ENCODE measurements around the gene MED9. TPM values are rescaled to one million over a fixed set of nuclear protein-coding genes. Genes with fewer than 3 reads are reported as not detected.
"Not testable (repeated sequence)": the region's sequence is repeated elsewhere in the genome, so short reads cannot be mapped to it uniquely, and the experiment has no call there.

Gene MED9
- total and polyA plus RNA-seq, 4 donors, result 6.6 to 11.1 (median 7.8) TPM

GRCh38 chr17:17462048-17462824 is 14.6 kb upstream of the MED9 start:
- Histone ChIP-seq H3K27me3 (ENCODE audit: control insufficient read depth in 1 of 2, insufficient read depth in 2 of 2, low read length in 1 of 2) (no peaks in the 10 kb centered on the region), H3K4me3 (ENCODE audit: low read length in 2 of 2) (no peak overlapping the region), H3K36me3 (ENCODE audit: control insufficient read depth in 1 of 2, insufficient read depth in 2 of 2, low read length in 1 of 2) (no peaks in the 10 kb centered on the region), H3K9me3 (ENCODE audit: control insufficient read depth, low read length) (no peaks in the 10 kb centered on the region), H3K4me1 (ENCODE audit: control insufficient read depth in 1 of 2, insufficient read depth in 2 of 2, low read length in 2 of 2) (no peaks in the 10 kb centered on the region), H3K27ac (ENCODE audit: low read depth in 1 of 2, low read length in 2 of 2) (no peak overlapping the region)
- no peak for ATAC-seq (ENCODE audit: low FRiP score)
- intact Hi-C loops (cut with DNase I), result no loop called here
- 67 to 69% methylated on average over 15 of the region's 15 CpGs for WGBS, 2 donors
- no peak for DNase-seq

- H3K4me1 ChIP-seq (ENCODE audit: control insufficient read depth in 1 of 2, insufficient read depth in 2 of 2, low read length in 2 of 2), result no peaks in the 10 kb centered on the region
Observed at GRCh38 chr17:17463821-17464220, 13.0 kb upstream of the MED9 start.

GRCh38 chr17:17465878-17466277 is 10.9 kb upstream of the MED9 start:
- intact Hi-C loops (cut with DNase I), result not testable (repeated sequence)
- 13 to 16% methylated on average over 1 of the region's 1 CpG for WGBS, 2 donors

More at GRCh38 chr17:17463821-17464220, 13.0 kb upstream of the MED9 start:
- no peak overlapping the region for H3K4me3 ChIP-seq (ENCODE audit: low read length in 2 of 2)
- WGBS, 2 donors, result 80% methylated on average over 6 of the region's 6 CpGs
- ATAC-seq (ENCODE audit: low FRiP score), result no peak
- intact Hi-C loops (cut with DNase I), result no loop called here
- H3K27me3 ChIP-seq (ENCODE audit: control insufficient read depth in 1 of 2, insufficient read depth in 2 of 2, low read length in 1 of 2), result no peaks in the 10 kb centered on the region
- no peaks in the 10 kb centered on the region for H3K9me3 ChIP-seq (ENCODE audit: control insufficient read depth, low read length)
- H3K36me3 ChIP-seq (ENCODE audit: control insufficient read depth in 1 of 2, insufficient read depth in 2 of 2, low read length in 1 of 2), result no peaks in the 10 kb centered on the region
- no peak overlapping the region for H3K27ac ChIP-seq (ENCODE audit: low read depth in 1 of 2, low read length in 2 of 2)
- DNase-seq, result no peak

GRCh38 chr17:17466511-17466910 is 10.3 kb upstream of the MED9 start:
- Histone ChIP-seq H3K27ac (ENCODE audit: low read depth in 1 of 2, low read length in 2 of 2) (no peak overlapping the region), H3K36me3 (ENCODE audit: control insufficient read depth in 1 of 2, insufficient read depth in 2 of 2, low read length in 1 of 2) (no peaks in the 10 kb centered on the region), H3K27me3 (ENCODE audit: control insufficient read depth in 1 of 2, insufficient read depth in 2 of 2, low read length in 1 of 2) (no peaks in the 10 kb centered on the region), H3K4me1 (ENCODE audit: control insufficient read depth in 1 of 2, insufficient read depth in 2 of 2, low read length in 2 of 2) (no peaks in the 10 kb centered on the region), H3K4me3 (ENCODE audit: low read length in 2 of 2) (no peak overlapping the region), H3K9me3 (ENCODE audit: control insufficient read depth, low read length) (no peaks in the 10 kb centered on the region)
- ATAC-seq (ENCODE audit: low FRiP score) (no peak), DNase-seq (no peak)
- WGBS, 2 donors, result 47 to 49% methylated on average over 5 of the region's 5 CpGs
- intact Hi-C loops (cut with DNase I), result no loop called here

More at GRCh38 chr17:17465878-17466277, 10.9 kb upstream of the MED9 start:
- H3K9me3 ChIP-seq (ENCODE audit: control insufficient read depth, low read length); DNase-seq; ATAC-seq (ENCODE audit: low FRiP score); H3K4me1 ChIP-seq (ENCODE audit: control insufficient read depth in 1 of 2, insufficient read depth in 2 of 2, low read length in 2 of 2); H3K4me3 ChIP-seq (ENCODE audit: low read length in 2 of 2); H3K27me3 ChIP-seq (ENCODE audit: control insufficient read depth in 1 of 2, insufficient read depth in 2 of 2, low read length in 1 of 2); H3K36me3 ChIP-seq (ENCODE audit: control insufficient read depth in 1 of 2, insufficient read depth in 2 of 2, low read length in 1 of 2); H3K27ac ChIP-seq (ENCODE audit: low read depth in 1 of 2, low read length in 2 of 2): not testable (repeated sequence)

GRCh38 chr17:17467016-17467415 is 9.8 kb upstream of the MED9 start:
- DNase-seq, result no peak
- WGBS, 2 donors, result 59 to 64% methylated on average over 5 of the region's 5 CpGs
- Histone ChIP-seq H3K9me3 (ENCODE audit: control insufficient read depth, low read length) (no peaks in the 10 kb centered on the region), H3K4me3 (ENCODE audit: low read length in 2 of 2) (no peak overlapping the region), H3K27me3 (ENCODE audit: control insufficient read depth in 1 of 2, insufficient read depth in 2 of 2, low read length in 1 of 2) (no peaks in the 10 kb centered on the region), H3K27ac (ENCODE audit: low read depth in 1 of 2, low read length in 2 of 2) (no peak overlapping the region), H3K4me1 (ENCODE audit: control insufficient read depth in 1 of 2, insufficient read depth in 2 of 2, low read length in 2 of 2) (no peaks in the 10 kb centered on the region), H3K36me3 (ENCODE audit: control insufficient read depth in 1 of 2, insufficient read depth in 2 of 2, low read length in 1 of 2) (no peaks in the 10 kb centered on the region)
- no peak for ATAC-seq (ENCODE audit: low FRiP score)
- intact Hi-C loops (cut with DNase I), result no loop called here

- H3K27me3 ChIP-seq (ENCODE audit: control insufficient read depth in 1 of 2, insufficient read depth in 2 of 2, low read length in 1 of 2), result no peaks in the 10 kb centered on the region
- ATAC-seq (ENCODE audit: low FRiP score), result no peak
- no peak overlapping the region for H3K27ac ChIP-seq (ENCODE audit: low read depth in 1 of 2, low read length in 2 of 2)
- no peak for DNase-seq
- intact Hi-C loops (cut with DNase I), result no loop called here
- no peaks in the 10 kb centered on the region for H3K9me3 ChIP-seq (ENCODE audit: control insufficient read depth, low read length)
- H3K4me3 ChIP-seq (ENCODE audit: low read length in 2 of 2), result no peak overlapping the region
- 52 to 57% methylated on average over 5 of the region's 5 CpGs for WGBS, 2 donors
- H3K36me3 ChIP-seq (ENCODE audit: control insufficient read depth in 1 of 2, insufficient read depth in 2 of 2, low read length in 1 of 2), result no peaks in the 10 kb centered on the region
- H3K4me1 ChIP-seq (ENCODE audit: control insufficient read depth in 1 of 2, insufficient read depth in 2 of 2, low read length in 2 of 2), result no peaks in the 10 kb centered on the region
Observed at GRCh38 chr17:17467720-17468119, 9.1 kb upstream of the MED9 start.

- H3K9me3 ChIP-seq (ENCODE audit: control insufficient read depth, low read length), result no peaks in the 10 kb centered on the region
- WGBS, 2 donors, result 62 to 63% methylated on average over 5 of the region's 5 CpGs
- H3K27ac ChIP-seq (ENCODE audit: low read depth in 1 of 2, low read length in 2 of 2), result no peak overlapping the region
- intact Hi-C loops (cut with DNase I), result no loop called here
- H3K27me3 ChIP-seq (ENCODE audit: control insufficient read depth in 1 of 2, insufficient read depth in 2 of 2, low read length in 1 of 2), result no peaks in the 10 kb centered on the region
- no peak for DNase-seq
- no peaks in the 10 kb centered on the region for H3K4me1 ChIP-seq (ENCODE audit: control insufficient read depth in 1 of 2, insufficient read depth in 2 of 2, low read length in 2 of 2)
- ATAC-seq (ENCODE audit: low FRiP score), result no peak
- no peak overlapping the region for H3K4me3 ChIP-seq (ENCODE audit: low read length in 2 of 2)
- no peaks in the 10 kb centered on the region for H3K36me3 ChIP-seq (ENCODE audit: control insufficient read depth in 1 of 2, insufficient read depth in 2 of 2, low read length in 1 of 2)
Observed at GRCh38 chr17:17468217-17469010, 8.4 kb upstream of the MED9 start.

GRCh38 chr17:17469358-17469757 is 7.4 kb upstream of the MED9 start:
- intact Hi-C loops (cut with DNase I), result no loop called here
- H3K9me3 ChIP-seq (ENCODE audit: control insufficient read depth, low read length), result no peaks in the 10 kb centered on the region
- no peaks in the 10 kb centered on the region for H3K4me1 ChIP-seq (ENCODE audit: control insufficient read depth in 1 of 2, insufficient read depth in 2 of 2, low read length in 2 of 2)
- H3K27me3 ChIP-seq (ENCODE audit: control insufficient read depth in 1 of 2, insufficient read depth in 2 of 2, low read length in 1 of 2), result no peaks in the 10 kb centered on the region
- ATAC-seq (ENCODE audit: low FRiP score) (no peak), DNase-seq (no peak)
- H3K4me3 ChIP-seq (ENCODE audit: low read length in 2 of 2), result no peak overlapping the region
- WGBS, 2 donors, result 92 to 93% methylated on average over 4 of the region's 4 CpGs
- H3K27ac ChIP-seq (ENCODE audit: low read depth in 1 of 2, low read length in 2 of 2), result no peak overlapping the region
- no peaks in the 10 kb centered on the region for H3K36me3 ChIP-seq (ENCODE audit: control insufficient read depth in 1 of 2, insufficient read depth in 2 of 2, low read length in 1 of 2)

- no peaks in the 10 kb centered on the region for H3K4me1 ChIP-seq (ENCODE audit: control insufficient read depth in 1 of 2, insufficient read depth in 2 of 2, low read length in 2 of 2)
- H3K36me3 ChIP-seq (ENCODE audit: control insufficient read depth in 1 of 2, insufficient read depth in 2 of 2, low read length in 1 of 2), result no peaks in the 10 kb centered on the region
- 85 to 91% methylated on average over 3 of the region's 3 CpGs for WGBS, 2 donors
- no peak for DNase-seq
- no peaks in the 10 kb centered on the region for H3K27me3 ChIP-seq (ENCODE audit: control insufficient read depth in 1 of 2, insufficient read depth in 2 of 2, low read length in 1 of 2)
- H3K9me3 ChIP-seq (ENCODE audit: control insufficient read depth, low read length), result no peaks in the 10 kb centered on the region
- no peak overlapping the region for H3K27ac ChIP-seq (ENCODE audit: low read depth in 1 of 2, low read length in 2 of 2)
- no peak overlapping the region for H3K4me3 ChIP-seq (ENCODE audit: low read length in 2 of 2)
- intact Hi-C loops (cut with DNase I), result no loop called here
- no peak for ATAC-seq (ENCODE audit: low FRiP score)
Observed at GRCh38 chr17:17469996-17470395, 6.8 kb upstream of the MED9 start.
